Aorta (tissue), 5 donors: ENCODE data around the gene RNU6-9. TPM values are rescaled to one million over a fixed set of nuclear protein-coding genes. Genes with fewer than 3 reads are reported as not detected.

ENCODE experiments used
- ATAC-seq: fragments of 200-7000 bp; cut with Tn5 transposase; one replicate; pipeline ENCODE4 v1.9.1; 2022; ENCODE audit warnings: moderate library complexity; ENCODE audit not compliant: low FRiP score
- DNase-seq, 2 donors: peaks; one replicate each; pipeline ENCODE4 v3.0.0-alpha.2; 2020
- H3K27ac ChIP-seq, 2 donors: one replicate each; pipeline ENCODE4 v1.5.1; 2013; ENCODE audit warnings: low read length in 2 of 2, mild to moderate bottlenecking in 2 of 2, moderate library complexity in 2 of 2, control low read depth in 1 of 2, inconsistent platforms in 1 of 2, low read depth in 1 of 2
- H3K27me3 ChIP-seq, 2 donors: one replicate each; pipeline ENCODE4 v1.6.1; 2013; ENCODE audit warnings: control low read depth in 1 of 2, low read length in 1 of 2, mild to moderate bottlenecking in 1 of 2, moderate library complexity in 1 of 2; ENCODE audit not compliant: insufficient read depth in 2 of 2, control insufficient read depth in 1 of 2
- H3K36me3 ChIP-seq, 2 donors: one replicate each; pipeline ENCODE4 v1.6.1; 2013; ENCODE audit warnings: control low read depth in 1 of 2, low read length in 1 of 2, mild to moderate bottlenecking in 1 of 2; ENCODE audit not compliant: insufficient read depth in 2 of 2, control insufficient read depth in 1 of 2
- H3K4me1 ChIP-seq, 2 donors: one replicate each; pipeline ENCODE4 v1.6.1; 2013; ENCODE audit warnings: low read length in 2 of 2, control low read depth in 1 of 2, mild to moderate bottlenecking in 1 of 2, moderate library complexity in 1 of 2; ENCODE audit not compliant: insufficient read depth in 2 of 2, control insufficient read depth in 1 of 2
- H3K4me3 ChIP-seq, 2 donors: one replicate each; pipeline ENCODE4 v1.5.1; 2013; ENCODE audit warnings: low read length in 2 of 2, control low read depth in 1 of 2, mild to moderate bottlenecking in 1 of 2
- H3K9me3 ChIP-seq: one replicate; pipeline ENCODE4 v1.6.1; 2013; ENCODE audit warnings: mild to moderate bottlenecking, low read length; ENCODE audit not compliant: control insufficient read depth
- WGBS, 2 donors: extraction: QIAGEN DNeasy Blood & Tissue Kit; methylation state at CpG; one replicate each; pipeline ENCODE4 v1.1.7; 2013; 5-methylcytosine and 5-hydroxymethylcytosine counted together
- intact Hi-C, 2 donors: fragments of 100-400 bp; cut with DNase I; formaldehyde crosslinking; loops; one replicate each; pipeline versions ENCODE4 v1.14.2 to v1.15.0; 2022
- polyA plus RNA-seq, 2 donors: library from polyadenylated mRNA; stranded (reverse); fragments of 200-250 nt; gene quantifications; one replicate each; pipeline ENCODE4 v1.2.3, GENCODE V29; 2013
- total RNA-seq, 2 donors: library from RNA; stranded (reverse); fragmentation: NEBNext Ultra II Directional; extraction: Animal tissue kit (Norgen Biotek cat#: 25700); gene quantifications; one replicate each; pipeline ENCODE4 v1.2.1, GENCODE V29; 2021
- donor health status: healthy with polysubstance abuse.
- donor health status: Bipolar disorder and iron deficiency.
- donor health status: DM: no; HTN: no; CAD: no.
- donor health status: DM: no; HTN: no; CAD: no.
- donor health status: DM: yes; HTN: yes; CAD: no.

The RNU6-9 gene
- total and polyA plus RNA-seq, 4 donors: not detected

DNA sequence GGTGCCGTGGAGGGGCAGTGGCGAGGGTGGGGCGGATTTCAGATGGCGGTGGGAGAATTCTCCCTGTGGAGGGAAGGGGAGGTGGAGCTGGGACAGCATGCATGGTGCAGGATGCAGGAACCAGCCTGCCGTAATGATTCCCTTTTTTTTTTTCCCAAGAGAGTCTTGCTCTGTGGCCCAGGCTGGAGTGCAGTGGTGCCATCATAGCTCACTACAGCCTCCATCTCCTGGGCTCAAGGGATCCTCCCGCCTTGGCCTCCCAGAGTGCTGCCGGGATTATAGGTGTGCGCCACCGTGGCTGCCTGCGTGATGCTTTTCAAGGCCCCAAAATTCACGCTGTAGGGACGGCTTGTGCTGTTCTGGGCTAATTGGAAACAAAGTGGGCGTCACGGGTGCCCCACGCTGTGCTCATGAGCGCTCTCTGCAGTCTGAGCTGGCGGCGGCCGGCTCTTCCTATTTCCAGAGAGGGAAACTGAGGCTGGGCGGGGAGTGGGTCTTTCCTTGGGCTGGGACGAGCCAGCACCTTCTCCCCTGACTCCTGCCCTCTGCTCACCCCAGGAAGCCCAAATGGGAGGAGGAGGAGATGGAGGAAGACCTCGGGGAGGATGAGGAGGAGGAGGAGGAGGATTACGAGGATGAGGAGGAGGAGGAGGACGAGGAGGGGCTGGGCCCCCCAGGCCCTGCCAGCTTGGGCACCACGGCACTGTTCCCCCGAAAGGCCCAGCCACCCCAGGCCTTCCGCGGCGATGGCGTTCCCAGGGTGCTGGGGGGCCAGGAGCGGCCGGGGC, 38.8 kb downstream of the RNU6-9 start:
- DNase-seq: no peak
- H3K4me3 ChIP-seq: no peak overlapping the region
- no peaks in the 10 kb centered on the region for H3K9me3 ChIP-seq
- WGBS, 2 donors: 95 to 97% methylated on average over 31 to 32 of the region's 32 CpGs
- no peaks in the 10 kb centered on the region for H3K27me3 ChIP-seq
- no peak for ATAC-seq
- H3K36me3 ChIP-seq: no peaks in the 10 kb centered on the region
- H3K27ac ChIP-seq: no peak overlapping the region
- intact Hi-C loops: no loop called here
- H3K4me1 ChIP-seq: peaks cover 0 to 1% of the 10 kb centered on the region in 2 donors

DNA sequence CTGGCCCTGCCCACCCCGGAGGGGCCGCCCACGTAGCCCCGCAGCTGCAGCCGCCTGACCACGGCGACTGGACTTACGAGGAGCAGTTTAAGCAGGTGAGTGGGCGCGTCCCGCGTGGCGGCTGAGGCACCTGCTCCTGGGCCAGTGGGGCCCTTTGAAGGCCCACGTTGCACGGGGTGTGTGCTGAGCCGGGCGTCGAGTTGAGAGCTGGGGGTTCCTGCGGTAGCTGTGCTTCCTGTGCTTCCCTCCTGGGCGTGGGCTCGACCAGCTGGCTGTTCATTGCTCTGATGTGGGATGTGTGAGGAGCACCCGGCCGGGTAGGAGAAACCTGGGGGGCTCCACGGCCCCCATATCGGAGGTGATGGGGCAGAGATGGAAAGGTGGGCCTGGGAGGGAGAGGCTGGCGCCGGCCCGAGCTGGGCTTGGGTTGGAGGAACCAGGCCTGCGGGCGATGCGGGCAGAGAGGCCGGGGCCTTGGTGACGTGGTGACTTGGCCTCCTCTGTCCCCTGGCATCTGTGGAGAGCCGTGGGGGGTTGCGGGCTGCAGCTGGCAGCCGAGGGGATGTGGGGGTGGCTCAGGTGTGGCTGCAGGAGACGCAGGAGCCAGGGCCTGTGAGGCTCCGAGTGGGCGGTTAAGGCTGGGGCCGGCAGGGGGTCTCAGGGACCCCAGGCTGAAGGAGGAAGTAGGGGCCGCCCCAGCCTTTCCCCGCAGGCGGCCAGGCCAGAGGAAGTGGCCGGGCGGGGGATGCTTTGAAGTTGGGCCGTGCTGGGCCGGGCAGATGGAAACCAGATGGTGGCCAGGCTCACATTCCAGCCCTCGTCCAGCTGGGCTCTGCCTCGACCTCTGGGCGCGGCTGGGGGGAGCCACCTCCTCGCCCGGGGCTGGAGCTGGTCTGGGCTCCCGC, 39.6 kb downstream of the RNU6-9 start:
- H3K9me3 ChIP-seq: no peaks in the 10 kb centered on the region
- WGBS, 2 donors: 63 to 72% methylated on average over 50 to 54 of the region's 54 CpGs
- no peaks in the 10 kb centered on the region for H3K36me3 ChIP-seq
- H3K4me3 ChIP-seq: no peak overlapping the region
- intact Hi-C loops: no loop called here
- ATAC-seq: peak; percentile 54
- peaks cover 0 to 1% of the 10 kb centered on the region in 2 donors for H3K4me1 ChIP-seq
- peak in 1 of 2 donors; percentile 86 for DNase-seq
- no peaks in the 10 kb centered on the region for H3K27me3 ChIP-seq
- H3K27ac ChIP-seq: no peak overlapping the region

DNA sequence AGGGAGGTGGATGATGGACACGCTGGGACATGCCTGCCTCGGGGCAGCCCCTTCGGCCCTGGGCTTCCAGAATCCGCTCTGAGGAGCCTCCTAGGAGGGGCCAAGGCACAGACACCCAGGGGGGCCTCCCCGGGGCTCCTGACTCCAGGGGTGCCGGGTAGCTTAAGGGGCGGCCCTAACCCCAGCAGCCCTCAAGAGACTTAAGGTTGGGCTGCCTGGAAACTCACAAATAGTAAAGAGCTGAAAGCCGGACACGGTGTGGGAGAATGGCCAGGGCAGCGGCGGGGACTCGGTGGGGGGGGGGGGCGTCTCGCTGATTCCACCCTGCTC, 40.2 kb downstream of the RNU6-9 start:
- Histone ChIP-seq H3K27ac (no peak overlapping the region), H3K36me3 (no peaks in the 10 kb centered on the region), H3K9me3 (no peaks in the 10 kb centered on the region), H3K4me3 (no peak overlapping the region), H3K27me3 (no peaks in the 10 kb centered on the region), H3K4me1 (peaks cover 0 to 1% of the 10 kb centered on the region in 2 donors)
- intact Hi-C loops: no loop called here
- ATAC-seq (no peak), DNase-seq (no peak)
- WGBS, 2 donors: 45 to 71% methylated on average over 13 to 14 of the region's 14 CpGs

DNA sequence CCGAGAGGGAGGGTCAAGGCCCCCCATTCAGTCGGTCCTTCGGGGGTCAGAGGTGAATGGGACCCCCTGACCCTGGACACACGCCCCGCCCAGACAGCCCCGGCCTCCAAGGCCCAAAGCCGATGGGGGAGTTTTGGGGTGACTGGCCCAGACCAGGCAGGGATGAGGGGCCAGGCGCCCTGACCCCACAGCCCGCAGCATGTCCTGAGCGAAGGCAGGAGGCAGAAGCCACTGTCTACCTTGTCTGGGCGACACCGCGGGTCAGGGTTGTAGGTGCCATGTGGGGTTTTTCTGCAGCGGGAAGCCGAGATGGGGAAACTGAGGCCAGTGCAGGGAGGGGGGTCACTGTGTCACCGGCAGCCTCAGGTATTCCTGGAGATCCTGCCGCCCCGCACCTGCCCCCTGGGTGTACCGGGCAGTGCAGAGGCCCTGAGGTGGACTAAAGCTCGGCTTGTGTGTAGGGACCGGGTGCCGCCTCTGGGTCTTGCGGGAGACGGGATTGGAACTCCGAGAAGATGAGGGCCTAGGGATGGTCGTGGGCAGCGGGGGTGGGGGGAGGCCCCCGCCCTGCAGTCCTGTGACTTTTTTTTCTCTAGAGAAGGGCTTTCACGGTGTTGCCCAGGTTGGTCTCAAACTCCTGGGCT, 41.0 kb downstream of the RNU6-9 start:
- H3K36me3 ChIP-seq: no peaks in the 10 kb centered on the region
- WGBS, 2 donors: 69 to 72% methylated on average over 29 of the region's 29 CpGs
- intact Hi-C loops: no loop called here
- H3K4me3 ChIP-seq: no peak overlapping the region
- DNase-seq (no peak), ATAC-seq (no peak)
- no peaks in the 10 kb centered on the region for H3K9me3 ChIP-seq
- H3K27ac ChIP-seq: peak overlapping the region in 1 of 2 donors; percentile 32
- peaks cover 0 to 1% of the 10 kb centered on the region in 2 donors for H3K4me1 ChIP-seq
- H3K27me3 ChIP-seq: no peaks in the 10 kb centered on the region

DNA sequence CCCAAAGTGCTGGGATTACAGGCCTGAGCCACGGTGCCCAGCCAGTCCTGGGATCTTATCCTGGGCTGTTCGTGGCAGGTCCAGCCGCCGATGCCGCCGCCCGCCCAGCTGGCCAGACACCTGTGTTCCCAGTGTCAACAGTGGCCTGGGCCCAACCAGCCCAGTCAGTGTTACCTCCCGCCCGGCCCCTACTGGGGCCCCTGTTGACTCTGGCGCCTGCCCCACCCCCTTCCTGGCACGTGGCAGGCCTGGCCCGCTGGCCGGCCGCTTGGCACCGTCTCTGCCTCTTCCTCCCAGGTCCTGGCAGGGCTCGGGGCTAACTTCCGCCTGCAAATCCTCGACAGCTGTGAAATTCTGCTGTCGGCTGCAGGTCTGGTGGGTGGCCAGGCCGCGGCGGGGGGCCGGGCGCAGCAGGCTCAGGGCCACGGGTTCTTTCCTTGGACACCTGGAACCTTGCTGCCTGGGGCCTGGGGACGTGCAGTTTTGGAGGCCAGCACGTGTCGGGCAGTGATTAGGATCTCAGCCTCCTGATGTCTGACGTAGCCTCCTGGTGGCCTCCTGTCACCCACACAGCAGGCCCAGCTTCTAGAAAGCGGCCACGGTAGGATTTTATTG, 41.7 kb downstream of the RNU6-9 start:
- 2% methylated on average over 31 of the region's 31 CpGs for WGBS, 2 donors
- ATAC-seq (peak; percentile 85), DNase-seq (peak; percentile 93 to 94)
- Histone ChIP-seq H3K27me3 (no peaks in the 10 kb centered on the region), H3K4me3 (no peak overlapping the region), H3K9me3 (no peaks in the 10 kb centered on the region), H3K36me3 (no peaks in the 10 kb centered on the region), H3K4me1 (peaks cover 0 to 1% of the 10 kb centered on the region in 2 donors), H3K27ac (peak overlapping the region in 1 of 2 donors; percentile 32)
- intact Hi-C loops: no loop called here

DNA sequence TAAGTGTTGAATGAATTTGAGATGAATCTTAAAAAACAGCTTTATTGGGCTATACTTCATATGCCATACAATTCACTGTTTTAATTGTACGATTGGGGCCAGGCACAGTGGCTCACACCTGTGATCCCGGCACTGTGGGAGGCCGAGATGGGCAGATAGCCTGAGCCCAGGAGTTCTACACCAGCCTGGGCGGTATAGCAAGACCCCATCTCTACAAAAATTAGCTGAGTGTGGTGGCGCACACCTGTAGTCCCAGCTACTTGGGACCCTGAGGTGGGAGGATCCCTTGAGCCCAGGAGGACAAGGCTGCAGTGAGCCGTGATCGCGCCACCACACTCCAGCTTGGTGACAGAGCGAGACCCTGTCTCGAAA, 42.9 kb downstream of the RNU6-9 start:
- WGBS, 2 donors: 98 to 99% methylated on average over 10 of the region's 10 CpGs
- intact Hi-C loops: no loop called here
- no peak overlapping the region for H3K4me3 ChIP-seq
- no peaks in the 10 kb centered on the region for H3K9me3 ChIP-seq
- H3K4me1 ChIP-seq: peaks cover 0 to 1% of the 10 kb centered on the region in 2 donors
- no peaks in the 10 kb centered on the region for H3K27me3 ChIP-seq
- DNase-seq: no peak
- no peak for ATAC-seq
- H3K27ac ChIP-seq: no peak overlapping the region
- no peaks in the 10 kb centered on the region for H3K36me3 ChIP-seq

DNA sequence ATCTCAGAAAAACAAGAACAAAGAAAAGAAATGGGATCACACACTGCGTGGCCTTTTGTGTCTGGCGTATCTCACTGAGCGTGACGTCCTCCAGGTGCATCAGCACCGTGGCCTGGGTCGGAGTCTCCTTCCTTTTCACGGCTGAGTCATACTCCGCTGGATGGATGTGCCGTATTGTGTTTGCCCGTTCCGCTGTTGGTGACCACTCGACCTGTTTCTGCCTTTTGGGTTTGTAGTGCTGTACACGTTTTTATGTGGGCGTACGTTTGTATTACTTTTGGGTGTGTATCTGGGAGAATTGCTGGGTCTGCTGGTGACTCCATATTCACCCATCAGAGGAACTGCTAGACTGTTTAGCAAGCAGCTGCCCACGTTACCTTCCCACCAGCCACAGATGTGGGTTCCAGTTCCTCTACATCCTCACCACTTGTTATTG, 44.0 kb downstream of the RNU6-9 start:
- 94 to 97% methylated on average over 16 of the region's 16 CpGs for WGBS, 2 donors
- Histone ChIP-seq H3K4me1 (peaks cover 0 to 1% of the 10 kb centered on the region in 2 donors), H3K27me3 (no peaks in the 10 kb centered on the region), H3K4me3 (no peak overlapping the region), H3K36me3 (no peaks in the 10 kb centered on the region), H3K9me3 (no peaks in the 10 kb centered on the region), H3K27ac (no peak overlapping the region)
- intact Hi-C loops: no loop called here
- DNase-seq (no peak), ATAC-seq (no peak)

DNA sequence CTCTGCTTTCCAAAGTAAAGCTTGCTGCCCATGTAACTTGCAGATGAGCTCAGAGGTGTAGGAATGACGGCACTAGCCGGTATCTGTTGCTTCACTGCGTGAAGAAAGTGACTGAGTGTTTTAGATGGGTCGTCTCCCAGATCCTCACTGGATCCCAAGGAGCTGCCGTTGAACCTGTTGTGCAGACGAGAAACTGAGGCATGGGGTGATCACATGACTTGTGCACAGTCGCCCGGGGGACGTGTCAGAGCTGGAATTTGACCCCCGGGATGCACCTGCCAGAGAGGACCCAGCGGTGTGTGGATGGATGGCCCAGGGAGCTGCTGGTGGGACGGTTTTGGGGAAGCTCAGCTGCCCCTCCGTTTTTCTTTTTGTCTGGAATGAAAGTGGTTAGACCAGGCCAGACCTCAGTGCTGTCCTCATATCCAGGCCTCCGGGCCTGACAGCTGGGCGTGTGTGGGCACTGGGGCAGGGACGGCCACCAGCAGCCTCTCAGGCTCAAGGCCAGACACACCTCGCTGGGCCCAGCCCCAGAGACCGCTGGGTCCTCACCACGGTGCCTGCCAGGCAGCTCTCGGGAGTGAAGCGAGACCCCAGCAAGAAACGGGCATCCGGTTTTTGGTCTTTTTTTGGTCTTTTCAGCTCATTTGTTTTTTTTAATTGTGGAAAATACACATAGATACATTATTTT, 45.1 kb downstream of the RNU6-9 start:
- peaks cover 0 to 1% of the 10 kb centered on the region in 2 donors for H3K4me1 ChIP-seq
- 93 to 95% methylated on average over 23 of the region's 23 CpGs for WGBS, 2 donors
- intact Hi-C loops: no loop called here
- DNase-seq (no peak), ATAC-seq (no peak)
- no peaks in the 10 kb centered on the region for H3K36me3 ChIP-seq
- no peak overlapping the region for H3K4me3 ChIP-seq
- no peaks in the 10 kb centered on the region for H3K9me3 ChIP-seq
- no peaks in the 10 kb centered on the region for H3K27me3 ChIP-seq
- H3K27ac ChIP-seq: no peak overlapping the region
